Measurements from ENCODE around the gene ZNF791. TPM values are rescaled to one million over a fixed set of nuclear protein-coding genes. Genes with fewer than 3 reads are reported as not detected.

Gene ZNF791
- total and polyA plus RNA-seq, 2 experiments from 2014 or later = 11.5 to 16.2 TPM

GRCh38 chr19:12596485-12596884, 14.2 kb upstream of the ZNF791 start:
- no peak overlapping the region for H2AFZ ChIP-seq
- no peak overlapping the region for H3K4me2 ChIP-seq
- H3K9me2 ChIP-seq (replicated peaks; ENCODE audit: insufficient read depth) = no peaks in the 10 kb centered on the region
- H4K20me1 ChIP-seq (ENCODE audit: insufficient read depth, poor library complexity, severe bottlenecking) = no peaks in the 10 kb centered on the region
- 96% methylated on average over 11 of the region's 11 CpGs for WGBS (ENCODE audit: low lambda C conversion rate, missing lambda C conversion rate)
- no peak overlapping the region for H3K27ac ChIP-seq
- TF ChIP-seq CTCF (IDR thresholded peaks at IDR 0.05; ENCODE audit: poor library complexity) = no peak
- no peak for TF ChIP-seq EZH2phosphoT487 (IDR thresholded peaks at IDR 0.05; ENCODE audit: low read depth, severe bottlenecking, unreplicated experiment)
- no peak for TF ChIP-seq EZH2 (IDR thresholded peaks at IDR 0.05; ENCODE audit: borderline replicate concordance)
- no peaks in the 10 kb centered on the region for H3K4me1 ChIP-seq (ENCODE audit: insufficient read depth)
- no peaks in the 10 kb centered on the region for H3K27me3 ChIP-seq
- no peak overlapping the region for H3K4me3 ChIP-seq
- no peaks in the 10 kb centered on the region for H3K36me3 ChIP-seq (replicated peaks; ENCODE audit: insufficient read depth, low read depth)
- no peak for DNase-seq (ENCODE audit: low spot score)
- H3K9me3 ChIP-seq (ENCODE audit: low read depth) = no peaks in the 10 kb centered on the region
- H3K79me2 ChIP-seq = no peaks in the 10 kb centered on the region

GRCh38 chr19:12596927-12597548, 13.7 kb upstream of the ZNF791 start:
- no peaks in the 10 kb centered on the region for H3K4me1 ChIP-seq (ENCODE audit: insufficient read depth)
- H4K20me1 ChIP-seq (ENCODE audit: insufficient read depth, poor library complexity, severe bottlenecking) = no peaks in the 10 kb centered on the region
- DNase-seq (ENCODE audit: low spot score) = no peak
- H3K9me2 ChIP-seq (replicated peaks; ENCODE audit: insufficient read depth) = no peaks in the 10 kb centered on the region
- H3K79me2 ChIP-seq = no peaks in the 10 kb centered on the region
- no peaks in the 10 kb centered on the region for H3K9me3 ChIP-seq (ENCODE audit: low read depth)
- TF ChIP-seq EZH2phosphoT487 (IDR thresholded peaks at IDR 0.05; ENCODE audit: low read depth, severe bottlenecking, unreplicated experiment) = no peak
- TF ChIP-seq EZH2 (IDR thresholded peaks at IDR 0.05; ENCODE audit: borderline replicate concordance) = no peak
- no peak for TF ChIP-seq CTCF (IDR thresholded peaks at IDR 0.05; ENCODE audit: poor library complexity)
- no peak overlapping the region for H3K4me2 ChIP-seq
- H3K4me3 ChIP-seq = no peak overlapping the region
- 95% methylated on average over 37 of the region's 38 CpGs for WGBS (ENCODE audit: low lambda C conversion rate, missing lambda C conversion rate)
- no peak overlapping the region for H3K27ac ChIP-seq
- H2AFZ ChIP-seq = no peak overlapping the region
- no peaks in the 10 kb centered on the region for H3K27me3 ChIP-seq
- H3K36me3 ChIP-seq (replicated peaks; ENCODE audit: insufficient read depth, low read depth) = no peaks in the 10 kb centered on the region

GRCh38 chr19:12597594-12597993, 13.1 kb upstream of the ZNF791 start:
- H3K4me2 ChIP-seq = no peak overlapping the region
- WGBS (ENCODE audit: low lambda C conversion rate, missing lambda C conversion rate) = 97% methylated on average over 11 of the region's 11 CpGs
- no peaks in the 10 kb centered on the region for H3K79me2 ChIP-seq
- no peaks in the 10 kb centered on the region for H3K9me3 ChIP-seq (ENCODE audit: low read depth)
- H3K9me2 ChIP-seq (replicated peaks; ENCODE audit: insufficient read depth) = no peaks in the 10 kb centered on the region
- TF ChIP-seq EZH2phosphoT487 (IDR thresholded peaks at IDR 0.05; ENCODE audit: low read depth, severe bottlenecking, unreplicated experiment) = no peak
- no peak for TF ChIP-seq CTCF (IDR thresholded peaks at IDR 0.05; ENCODE audit: poor library complexity)
- no peak for TF ChIP-seq EZH2 (IDR thresholded peaks at IDR 0.05; ENCODE audit: borderline replicate concordance)
- no peak overlapping the region for H2AFZ ChIP-seq
- no peaks in the 10 kb centered on the region for H3K27me3 ChIP-seq
- no peaks in the 10 kb centered on the region for H4K20me1 ChIP-seq (ENCODE audit: insufficient read depth, poor library complexity, severe bottlenecking)
- no peak for DNase-seq (ENCODE audit: low spot score)
- H3K4me1 ChIP-seq (ENCODE audit: insufficient read depth) = no peaks in the 10 kb centered on the region
- H3K36me3 ChIP-seq (replicated peaks; ENCODE audit: insufficient read depth, low read depth) = no peaks in the 10 kb centered on the region
- no peak overlapping the region for H3K4me3 ChIP-seq
- no peak overlapping the region for H3K27ac ChIP-seq

Data from hepatocyte (in vitro differentiated cells).